Hematopoietic multipotent progenitor cell treated with erythropoietin and hydrocortisone succinate and interleukin-3 and kit ligand, for 8 days (in vitro differentiated cells): ENCODE results near the gene RPS6KA2.

ENCODE experiments used
- DNase-seq: peaks from one replicate; pipeline ENCODE4 v3.0.0-alpha.2; 2015

The RPS6KA2 gene

DNA sequence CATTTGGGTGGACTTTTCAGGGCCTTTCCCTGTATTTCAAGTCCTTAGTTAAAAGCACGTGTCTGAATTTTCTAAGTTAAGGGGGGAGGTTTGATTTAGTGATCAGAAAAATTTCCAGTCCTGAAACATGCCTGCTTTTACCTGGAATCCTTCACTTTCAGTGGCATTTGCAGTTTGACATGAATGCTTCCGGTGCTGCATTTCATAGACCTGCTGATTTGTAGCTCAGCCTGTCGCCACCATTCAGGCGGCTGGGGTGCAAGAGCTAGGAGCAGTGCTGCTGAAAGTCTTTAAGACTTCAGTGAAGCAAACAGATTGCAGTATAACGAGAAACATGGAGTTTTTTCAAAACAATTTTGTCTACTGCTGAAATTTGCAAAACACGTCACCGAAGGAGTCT, 14.0 kb downstream of the RPS6KA2 start:
- no peak for DNase-seq

DNA sequence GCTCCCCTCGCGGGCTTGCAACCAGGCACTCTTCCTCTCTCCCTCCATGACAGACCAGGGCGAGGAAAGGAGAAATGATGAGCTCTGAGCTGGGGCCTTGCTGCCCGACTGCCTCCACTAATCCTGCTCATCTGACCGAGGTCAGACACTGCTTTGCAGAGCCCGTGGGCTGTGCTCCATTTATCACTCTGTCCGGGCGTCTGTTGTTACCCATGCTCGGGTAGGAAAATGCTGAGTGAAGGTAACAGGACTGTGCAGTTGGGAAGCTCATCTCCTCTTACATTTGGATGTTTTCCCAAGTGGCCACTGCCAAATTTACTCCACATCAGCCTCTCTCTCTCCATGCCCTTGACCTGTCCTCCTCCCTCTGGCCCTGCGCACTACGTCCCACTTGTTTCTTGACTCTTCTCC, 14.6 kb downstream of the RPS6KA2 start:
- no peak for DNase-seq

DNA sequence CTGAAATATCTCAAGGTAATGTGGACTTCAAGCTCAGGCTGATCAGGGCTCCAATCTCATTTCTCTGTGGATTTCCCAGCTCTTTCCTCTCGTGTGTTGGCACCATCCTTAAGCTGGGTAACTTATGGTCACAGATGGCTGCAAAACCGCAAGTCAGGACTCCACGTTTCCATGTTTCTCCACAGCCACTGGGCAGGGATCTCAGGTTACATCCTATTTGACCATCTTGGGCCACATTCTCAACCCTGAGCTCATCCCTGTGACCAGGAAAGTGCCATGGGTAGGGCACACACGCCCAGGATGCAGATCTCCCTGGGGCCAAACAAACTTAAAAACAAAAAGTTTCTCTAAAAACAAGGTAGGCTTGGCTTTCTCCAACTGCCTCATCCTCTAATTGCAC, 15.4 kb downstream of the RPS6KA2 start:
- no peak for DNase-seq

DNA sequence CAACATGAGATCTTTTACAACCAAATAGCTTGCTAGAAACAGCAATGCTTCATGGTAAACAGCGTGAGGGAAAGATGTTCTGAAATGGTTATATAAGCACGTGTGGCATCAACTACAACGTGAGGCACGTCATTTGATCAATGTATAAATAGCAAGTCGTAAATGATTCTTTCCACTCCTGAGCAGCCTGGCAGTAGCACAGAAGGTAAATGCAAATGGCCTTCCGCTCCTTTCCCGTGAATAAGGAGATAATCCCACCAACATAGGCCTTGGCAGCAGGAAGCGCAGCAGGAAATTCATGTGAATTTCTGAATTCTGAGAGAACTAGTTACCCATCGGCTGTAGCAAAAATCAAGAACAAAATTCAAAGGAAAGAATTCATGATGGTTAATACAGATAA, 17.0 kb downstream of the RPS6KA2 start:
- DNase-seq, result no peak

DNA sequence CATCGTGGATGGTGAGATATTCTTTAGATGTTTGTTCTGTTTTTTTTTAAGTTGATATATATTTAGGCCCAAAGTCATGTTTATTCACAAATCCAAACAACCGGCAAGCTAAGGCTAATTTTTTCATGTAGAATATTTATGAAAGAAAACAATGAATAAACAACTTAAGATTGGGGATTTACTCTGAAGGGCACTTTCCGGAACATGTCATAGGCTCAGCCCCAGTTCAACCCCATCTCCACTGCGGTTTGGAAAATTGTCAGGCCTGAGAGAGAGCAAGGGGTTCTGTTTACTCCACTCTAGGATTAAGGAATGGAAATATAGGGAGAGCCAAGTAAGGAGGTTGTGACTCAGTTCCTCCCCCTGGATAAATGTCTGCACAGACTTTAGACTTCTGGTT, 18.3 kb downstream of the RPS6KA2 start:
- DNase-seq, result no peak

DNA sequence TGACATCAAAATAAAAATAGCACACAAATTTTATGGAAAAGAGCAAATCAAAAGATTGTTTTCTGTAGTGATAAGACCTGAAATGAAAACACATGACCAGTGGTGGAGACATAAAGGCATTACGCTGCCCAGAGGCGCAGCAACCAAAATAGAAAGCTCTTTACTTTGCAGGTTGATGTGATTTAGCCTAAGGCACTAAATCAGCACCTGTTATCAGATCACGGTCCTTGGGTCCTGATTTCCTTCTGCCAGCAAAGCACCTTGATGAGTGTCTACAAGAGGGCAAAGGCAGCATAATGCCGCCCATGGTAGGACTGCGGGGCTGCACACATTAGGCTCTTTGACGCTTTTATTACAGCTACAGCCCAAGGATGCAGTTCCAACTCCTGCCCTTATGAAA, 21.3 kb downstream of the RPS6KA2 start:
- no peak for DNase-seq

DNA sequence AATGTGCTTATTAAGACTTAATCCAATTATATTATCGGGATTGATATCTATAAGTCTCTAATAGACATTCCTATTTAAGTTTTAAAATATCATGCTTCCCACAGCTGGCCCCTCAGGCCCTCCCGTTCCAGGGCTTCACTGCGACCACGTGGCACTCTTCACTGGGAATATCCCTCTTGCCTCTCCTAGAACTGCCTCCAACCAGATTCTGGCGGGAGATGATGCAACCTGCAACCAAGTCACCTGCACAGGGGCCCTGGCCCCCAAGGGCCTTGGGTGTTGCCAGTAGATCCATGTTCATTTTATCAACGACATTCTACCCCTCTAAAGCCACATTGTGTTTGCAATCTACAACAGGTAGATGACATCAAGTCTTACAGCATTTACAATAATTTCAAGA, 22.1 kb downstream of the RPS6KA2 start:
- no peak for DNase-seq

DNA sequence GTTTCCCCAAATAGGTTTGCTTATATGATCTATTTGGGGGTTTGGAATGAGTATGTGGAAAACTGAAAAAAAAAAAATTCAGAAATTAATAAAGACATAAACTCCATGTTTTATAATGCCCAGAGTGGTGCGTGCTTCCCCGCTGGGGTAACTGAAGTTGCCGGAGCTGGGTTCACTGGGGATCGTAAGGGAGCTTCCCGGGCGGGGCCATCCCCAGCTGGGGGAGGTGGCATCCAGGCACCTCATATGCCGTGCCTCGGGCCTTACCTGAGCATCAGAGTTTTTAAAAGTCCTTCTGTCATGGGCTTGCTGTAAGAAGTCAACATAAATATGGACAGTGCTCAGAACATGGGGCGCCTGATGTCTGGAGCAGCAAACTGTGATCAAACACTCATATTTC, 22.7 kb downstream of the RPS6KA2 start:
- no peak for DNase-seq

DNA sequence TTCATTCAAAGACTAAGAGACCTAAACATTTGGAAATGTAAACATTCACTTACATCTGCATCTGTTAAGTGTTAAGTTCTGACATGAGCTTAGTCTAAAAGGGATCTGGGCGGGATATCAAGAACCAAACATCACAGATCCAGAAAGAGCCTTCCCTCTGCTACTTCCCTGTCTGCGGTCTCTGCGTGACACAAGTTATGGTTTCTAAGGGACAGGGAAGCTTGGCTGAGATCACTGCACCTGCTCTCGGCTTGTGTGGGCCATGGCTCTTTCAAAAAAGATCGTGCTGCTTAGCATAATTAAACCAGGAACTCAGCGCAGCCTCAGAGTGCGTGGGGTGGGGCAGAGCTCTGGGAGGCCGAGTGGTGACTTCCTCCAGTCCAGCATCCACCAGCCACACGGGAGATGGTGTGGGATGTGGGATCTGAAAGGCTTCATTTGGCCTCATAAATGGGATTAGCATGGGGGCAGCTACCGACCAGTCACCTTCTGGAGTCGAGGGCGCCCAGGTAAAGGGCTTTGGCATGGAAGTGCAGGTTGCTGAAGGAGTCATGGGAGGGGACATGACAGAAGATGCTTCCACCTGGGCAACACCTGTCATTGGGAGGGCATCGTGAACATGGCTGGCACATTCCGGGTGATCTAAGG, 23.9 kb downstream of the RPS6KA2 start:
- no peak for DNase-seq

DNA sequence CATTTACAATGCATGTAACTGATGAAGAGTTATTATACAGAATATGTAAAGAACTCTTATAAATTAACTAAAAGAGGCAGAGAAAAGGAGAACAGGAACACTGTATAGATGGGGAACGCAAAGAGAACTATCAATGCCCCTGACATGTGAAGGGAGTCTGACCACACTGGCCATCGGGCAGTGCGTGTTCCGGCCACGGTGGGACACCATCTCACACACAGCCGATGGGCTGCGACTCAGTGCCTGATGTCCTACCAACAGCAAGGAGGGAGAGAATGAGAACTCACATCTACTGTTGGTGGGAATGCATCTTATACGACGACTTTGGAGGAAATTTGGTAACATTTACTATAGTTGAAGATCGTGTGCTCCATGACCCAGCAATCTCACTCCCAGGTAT, 25.1 kb downstream of the RPS6KA2 start:
- DNase-seq, result no peak

DNA sequence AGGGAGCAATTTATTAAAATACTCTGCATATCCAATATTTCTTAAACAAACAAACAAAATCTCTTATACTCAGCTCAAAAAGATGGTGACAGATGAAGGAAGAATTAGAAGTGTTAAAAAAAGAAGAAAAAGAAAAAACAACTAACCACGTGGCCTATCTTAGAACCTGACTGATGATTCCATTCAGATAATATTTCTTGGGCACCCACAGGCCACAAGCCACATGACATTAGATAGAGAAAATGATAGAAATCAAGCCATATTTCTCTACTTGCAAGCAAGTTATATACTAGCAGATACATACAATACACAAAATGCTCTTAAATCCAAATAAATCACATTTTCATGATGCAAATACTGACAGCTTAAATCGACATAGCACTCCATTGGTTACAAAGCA, 26.1 kb downstream of the RPS6KA2 start:
- no peak for DNase-seq

DNA sequence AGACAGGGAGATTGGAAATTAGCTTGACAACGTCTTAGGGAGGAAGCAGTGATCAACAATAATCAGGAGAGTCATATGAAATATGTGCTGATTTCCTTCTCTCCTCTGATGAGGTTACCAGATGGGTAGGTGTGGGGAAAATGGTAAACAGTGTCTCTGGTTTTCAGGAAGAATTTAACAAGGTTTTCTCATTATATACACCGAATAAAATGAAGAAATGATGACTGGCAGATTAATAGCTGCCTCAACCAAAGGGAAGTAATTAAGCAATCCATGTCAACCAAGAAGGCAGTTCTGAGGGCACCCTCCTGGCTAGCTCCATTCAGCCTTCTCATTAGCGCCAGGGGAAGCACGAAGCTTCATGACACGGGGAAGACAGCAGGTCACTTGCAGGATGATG, 27.8 kb downstream of the RPS6KA2 start:
- DNase-seq, result no peak

DNA sequence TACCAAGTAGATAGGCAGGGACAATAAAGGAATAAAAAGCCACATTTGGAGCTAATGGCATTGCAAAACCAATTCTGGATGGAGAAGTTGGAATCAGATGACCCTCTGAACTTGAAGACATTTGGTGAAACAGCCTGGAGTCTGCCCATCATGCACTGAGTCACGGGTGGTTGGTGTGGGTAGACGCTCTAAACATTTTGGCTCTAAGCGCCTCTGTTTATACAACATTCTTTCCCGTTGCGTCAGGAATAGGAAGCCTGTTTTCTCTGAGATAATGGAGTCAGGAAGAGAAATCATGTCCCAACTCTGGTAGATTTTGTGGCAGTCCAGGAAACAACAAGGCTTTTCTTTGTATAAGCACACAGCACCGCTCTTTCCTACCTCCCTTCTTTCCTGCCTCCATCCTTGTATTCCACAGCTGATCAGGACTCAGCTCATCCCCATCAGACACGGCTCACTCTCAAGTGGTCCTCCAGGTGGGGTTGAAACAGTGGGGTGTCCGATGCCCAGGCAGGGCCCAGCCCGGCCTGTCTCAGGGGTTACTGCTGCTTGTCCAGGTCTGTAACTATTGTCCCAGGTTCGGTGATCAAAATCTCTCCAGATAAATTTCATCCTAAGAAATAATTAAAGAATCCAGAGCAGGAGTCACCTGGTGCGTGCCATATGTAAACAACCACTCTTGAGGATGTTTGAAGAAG, 28.5 kb downstream of the RPS6KA2 start:
- DNase-seq, result no peak

DNA sequence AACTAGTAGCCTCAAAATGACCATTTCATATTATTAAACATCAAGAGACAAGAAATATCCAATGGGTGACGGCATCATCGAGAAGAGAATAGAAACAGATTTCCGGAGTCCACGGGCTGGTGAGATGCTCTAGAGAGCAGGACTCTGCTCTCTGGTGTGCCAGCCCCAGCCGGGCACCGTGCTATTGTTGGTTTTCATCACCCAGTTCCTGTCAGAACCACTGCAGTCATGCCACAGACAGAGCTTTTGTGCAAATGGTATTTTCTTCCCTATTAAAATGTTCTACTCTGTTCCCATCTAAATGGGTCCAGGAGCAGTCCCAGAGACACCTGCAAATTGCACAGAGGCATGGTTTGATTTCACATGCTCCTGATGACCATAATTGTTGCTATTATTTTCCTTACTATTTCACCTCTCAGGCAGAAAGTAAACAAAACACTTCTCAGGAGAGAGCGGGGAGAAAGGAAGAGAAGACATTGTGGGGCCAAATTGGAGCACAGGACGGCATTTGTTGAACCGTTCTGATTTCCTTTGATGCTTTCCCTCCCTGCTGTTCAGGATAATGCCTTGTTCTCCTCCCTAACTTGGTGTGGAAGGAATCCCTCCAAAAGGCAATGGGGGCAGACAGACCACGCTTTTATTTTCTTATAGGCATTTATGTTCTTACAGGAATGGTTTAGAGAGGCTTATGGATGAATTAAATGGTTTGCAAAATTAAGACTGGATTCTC, 29.2 kb downstream of the RPS6KA2 start:
- DNase-seq, result no peak

DNA sequence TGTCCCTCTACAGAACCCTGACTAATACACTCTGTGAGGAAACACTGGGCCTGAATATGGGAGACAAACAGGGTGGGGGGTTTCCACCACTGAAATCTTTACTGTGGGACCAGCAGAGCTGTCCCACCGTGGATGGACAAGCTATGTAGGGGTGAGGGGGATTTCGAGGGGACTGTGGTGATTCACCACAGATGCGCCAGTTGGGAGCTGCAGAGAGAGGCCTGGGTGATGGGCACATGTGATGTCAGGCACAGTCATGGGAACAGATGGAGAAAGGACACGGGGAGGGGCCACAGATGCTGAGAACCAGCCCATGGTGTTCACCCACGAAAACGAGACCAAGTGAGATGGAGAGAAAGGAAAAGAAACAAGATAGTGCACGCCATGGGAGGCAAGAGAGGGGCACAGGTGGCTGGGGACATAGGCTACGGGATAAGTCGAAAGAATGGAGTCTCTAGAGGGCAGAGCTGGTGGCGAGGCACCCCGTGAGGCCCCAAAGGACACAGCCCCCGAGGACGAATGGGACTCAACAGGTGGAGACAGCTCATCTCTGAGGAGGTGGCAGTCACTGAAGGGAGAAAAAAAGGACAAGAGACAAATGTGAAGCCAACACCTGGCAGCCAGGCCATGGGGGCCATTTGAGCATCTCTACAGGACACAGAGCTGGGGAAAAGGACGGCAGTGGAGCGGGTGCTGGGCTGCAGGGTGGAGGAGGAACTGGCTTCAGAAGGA, 30.1 kb downstream of the RPS6KA2 start:
- no peak for DNase-seq

DNA sequence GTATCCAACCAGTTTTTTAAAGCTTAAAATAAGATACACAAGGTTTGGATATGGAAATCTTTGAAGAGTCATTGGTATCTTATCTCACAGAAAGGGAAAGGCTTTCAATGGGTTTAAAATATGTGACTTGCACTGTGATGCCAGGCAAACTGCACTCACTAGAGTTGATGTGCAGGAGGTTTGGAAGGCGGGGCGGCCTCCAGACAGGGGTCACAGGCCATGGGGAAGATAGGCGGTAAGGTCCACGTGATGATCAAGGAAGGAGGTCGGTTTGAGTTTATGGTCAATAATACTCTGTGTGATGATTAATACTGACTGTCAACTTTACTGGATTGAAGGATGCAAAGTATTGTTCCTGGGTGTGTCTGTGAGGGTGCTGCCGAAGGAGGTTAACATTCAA, 31.1 kb downstream of the RPS6KA2 start:
- no peak for DNase-seq

DNA sequence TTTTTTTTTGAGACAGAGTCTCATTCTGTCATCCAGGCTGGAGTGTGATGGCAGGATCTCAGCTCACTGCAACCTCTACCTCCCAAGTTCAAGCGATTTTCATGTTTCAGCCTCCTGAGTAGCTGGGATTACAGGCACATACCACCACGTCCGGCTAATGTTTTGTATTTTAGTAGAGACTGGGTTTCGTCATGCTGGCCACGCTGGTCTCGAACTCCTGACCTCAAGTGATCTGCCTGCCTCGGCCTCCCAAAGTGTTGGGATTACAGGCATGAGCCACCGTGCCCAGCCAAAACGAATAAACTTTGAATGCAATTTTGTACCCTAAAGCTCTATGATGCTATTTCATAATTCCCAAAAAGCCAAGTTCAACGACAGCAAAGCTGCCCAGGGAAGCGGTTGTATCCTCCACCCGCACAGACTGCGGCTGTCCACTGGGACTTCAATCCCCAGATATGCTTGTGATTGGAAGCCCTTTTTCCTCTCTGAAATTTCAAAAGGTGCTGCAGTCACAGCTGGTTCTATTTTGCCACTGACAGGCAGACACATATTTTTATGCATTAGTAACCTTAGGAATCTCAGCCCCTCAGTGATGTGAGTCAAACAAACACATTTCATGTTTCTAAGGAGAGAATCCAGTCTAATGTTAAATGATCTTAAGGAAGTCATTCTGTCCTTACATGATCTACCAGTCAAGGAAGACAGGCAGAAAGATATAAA, 31.8 kb downstream of the RPS6KA2 start:
- DNase-seq, result no peak

DNA sequence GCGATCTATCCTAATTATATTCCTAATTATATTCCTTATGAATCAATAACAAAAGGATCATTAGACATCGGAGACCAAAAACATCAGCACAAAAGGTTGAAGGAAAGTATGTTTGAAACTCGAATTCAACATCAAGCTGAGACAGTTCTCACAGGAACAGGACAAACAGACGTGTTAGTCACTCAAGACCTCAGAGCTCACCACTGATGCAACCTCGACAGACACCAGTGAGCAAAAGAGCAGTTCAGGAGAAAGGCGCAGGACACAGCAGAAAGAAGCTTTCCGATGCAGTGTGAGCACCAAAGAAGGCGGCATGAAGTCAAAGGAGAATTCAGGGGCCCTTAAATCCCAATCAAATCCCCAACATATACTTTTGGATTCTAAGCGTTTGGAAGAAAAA, 34.2 kb downstream of the RPS6KA2 start:
- DNase-seq, result no peak

DNA sequence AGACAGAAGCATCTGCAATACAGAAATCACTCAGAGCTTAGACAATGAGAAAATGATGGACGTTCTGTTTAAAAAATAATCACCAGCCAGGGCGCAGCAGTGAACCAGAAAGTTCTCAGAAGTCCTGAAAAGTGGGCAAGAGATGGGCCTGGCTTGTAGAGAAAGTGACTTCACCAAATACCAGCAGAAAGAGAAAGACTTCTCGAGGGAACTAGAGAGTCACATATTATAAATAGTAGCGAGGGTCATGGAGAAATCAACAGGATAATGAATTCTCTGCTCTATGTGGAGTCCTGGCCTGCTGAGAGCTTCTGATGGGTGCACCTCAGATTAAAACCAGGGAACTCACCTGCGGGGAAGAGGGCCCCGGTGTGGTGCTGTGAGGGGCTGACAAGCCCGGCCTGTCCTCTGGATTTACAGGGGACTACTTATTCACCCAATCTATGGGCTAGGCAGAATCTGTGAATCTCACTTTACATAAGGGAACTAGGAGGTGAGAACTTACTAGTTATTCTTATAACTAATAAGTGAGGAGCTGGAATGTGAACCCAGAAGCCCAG, 35.0 kb downstream of the RPS6KA2 start:
- DNase-seq, result no peak

DNA sequence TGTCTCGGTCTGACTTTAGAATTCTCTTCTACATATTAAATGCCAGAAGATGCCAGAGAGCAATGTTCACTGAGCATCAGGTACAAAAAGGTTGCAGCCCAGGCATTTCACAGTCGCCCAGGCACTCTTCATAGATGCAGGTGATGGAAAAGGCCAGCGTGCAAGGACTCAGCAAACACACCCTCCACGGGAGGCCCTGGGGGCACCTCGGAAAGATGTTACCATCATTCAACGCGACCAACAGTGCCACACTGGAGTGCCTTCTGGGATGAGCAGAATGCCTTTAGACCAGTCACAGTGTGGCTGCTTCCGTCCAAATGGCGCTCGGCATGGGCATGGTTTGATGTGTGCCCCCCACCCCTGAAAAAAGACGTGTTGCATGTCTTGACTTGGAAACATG, 36.0 kb downstream of the RPS6KA2 start:
- DNase-seq, result no peak

DNA sequence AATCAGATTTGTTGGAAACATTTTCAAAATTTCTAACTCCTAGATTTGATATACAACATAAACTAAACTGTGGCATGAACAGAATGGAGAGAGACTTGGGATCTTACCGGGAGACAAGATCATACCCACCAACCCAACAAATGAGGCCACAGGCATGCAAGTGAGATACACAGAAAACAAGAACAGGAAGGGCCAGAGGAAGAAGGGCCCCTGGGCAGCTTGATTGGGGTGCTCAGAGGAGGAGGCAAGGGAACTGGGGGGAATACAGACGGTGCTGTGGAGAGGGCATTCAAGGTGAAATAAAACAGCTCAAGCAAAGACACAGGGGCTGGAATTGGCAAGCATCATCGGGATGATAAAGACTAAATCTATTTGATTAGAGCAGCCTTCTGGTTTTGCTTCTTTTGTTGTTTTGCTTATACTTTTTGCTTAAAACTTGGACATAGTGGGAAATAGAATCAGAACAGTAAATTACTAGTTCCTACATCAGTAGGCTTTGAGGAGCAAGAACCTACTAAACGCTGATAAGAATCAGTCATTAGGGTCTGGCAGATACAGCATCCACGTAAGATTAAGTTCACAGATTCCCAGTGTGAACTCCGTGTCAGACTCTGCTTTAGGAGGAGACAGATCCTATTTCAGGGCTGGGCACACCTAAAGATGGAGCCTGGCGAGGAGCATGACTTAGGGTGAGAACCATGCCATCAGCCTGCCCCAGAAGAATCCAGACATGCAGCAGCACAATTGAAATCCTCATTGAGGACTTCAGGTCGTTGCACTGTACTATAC, 37.1 kb downstream of the RPS6KA2 start:
- no peak for DNase-seq

DNA sequence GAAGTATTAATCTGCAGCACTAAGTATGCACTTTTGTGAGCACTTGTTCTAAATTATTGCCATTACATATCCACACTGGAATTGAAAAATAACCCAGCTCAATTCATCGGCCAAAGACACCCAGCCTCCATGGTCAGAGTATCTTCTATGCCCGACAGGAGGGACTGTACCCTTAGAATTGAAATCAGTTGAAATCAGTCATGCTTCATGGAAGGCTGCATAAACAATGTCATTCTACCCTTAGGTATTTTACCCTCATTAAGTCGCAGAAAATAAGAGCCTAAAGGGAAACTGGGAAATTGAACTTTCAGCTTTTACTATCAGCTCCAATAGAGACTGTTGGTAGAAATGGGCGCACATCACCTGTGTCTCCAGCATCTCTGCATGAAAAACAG, 37.7 kb downstream of the RPS6KA2 start:
- DNase-seq, result no peak
